Measurements from ENCODE around the gene GAS7.

DNA sequence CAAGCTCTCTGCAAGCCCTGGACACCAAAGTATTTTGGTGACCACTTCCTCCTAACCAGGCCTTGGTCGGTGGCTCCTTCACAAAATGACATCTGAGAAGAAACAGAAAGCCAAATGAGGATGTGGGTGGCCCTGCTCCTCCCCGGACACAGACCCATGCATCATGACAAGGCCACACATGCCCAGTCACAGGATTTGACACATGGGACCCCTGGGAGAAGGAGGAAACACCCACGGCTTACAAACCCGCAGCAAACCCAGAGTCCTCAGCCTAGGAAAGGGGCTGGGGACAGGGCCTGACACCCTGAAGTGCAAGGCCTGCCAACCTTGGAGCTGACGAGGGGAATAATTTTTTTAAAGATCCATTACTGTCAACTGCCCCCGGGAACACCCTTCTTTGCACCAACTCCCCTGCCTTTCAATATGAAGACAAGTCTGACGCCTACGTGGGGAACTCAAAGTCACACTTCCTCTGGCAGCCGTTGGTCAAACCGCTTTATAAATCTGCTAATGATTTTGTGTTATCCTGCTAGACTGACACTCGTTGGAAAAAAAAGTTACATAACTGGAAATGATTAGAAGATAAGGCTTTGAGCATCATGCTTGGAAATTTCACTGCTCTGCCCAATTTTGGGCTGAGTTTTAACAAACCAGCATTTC is 41.3 kb downstream of the GAS7 start:
- TF ChIP-seq, protein P1, sequence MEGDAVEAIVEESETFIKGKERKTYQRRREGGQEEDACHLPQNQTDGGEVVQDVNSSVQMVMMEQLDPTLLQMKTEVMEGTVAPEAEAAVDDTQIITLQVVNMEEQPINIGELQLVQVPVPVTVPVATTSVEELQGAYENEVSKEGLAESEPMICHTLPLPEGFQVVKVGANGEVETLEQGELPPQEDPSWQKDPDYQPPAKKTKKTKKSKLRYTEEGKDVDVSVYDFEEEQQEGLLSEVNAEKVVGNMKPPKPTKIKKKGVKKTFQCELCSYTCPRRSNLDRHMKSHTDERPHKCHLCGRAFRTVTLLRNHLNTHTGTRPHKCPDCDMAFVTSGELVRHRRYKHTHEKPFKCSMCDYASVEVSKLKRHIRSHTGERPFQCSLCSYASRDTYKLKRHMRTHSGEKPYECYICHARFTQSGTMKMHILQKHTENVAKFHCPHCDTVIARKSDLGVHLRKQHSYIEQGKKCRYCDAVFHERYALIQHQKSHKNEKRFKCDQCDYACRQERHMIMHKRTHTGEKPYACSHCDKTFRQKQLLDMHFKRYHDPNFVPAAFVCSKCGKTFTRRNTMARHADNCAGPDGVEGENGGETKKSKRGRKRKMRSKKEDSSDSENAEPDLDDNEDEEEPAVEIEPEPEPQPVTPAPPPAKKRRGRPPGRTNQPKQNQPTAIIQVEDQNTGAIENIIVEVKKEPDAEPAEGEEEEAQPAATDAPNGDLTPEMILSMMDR (IDR thresholded peaks at IDR 0.05) = no peak
- peak in 1 of 3 donors; percentile 20 for TF ChIP-seq POLR2A (IDR thresholded peaks at IDR 0.05)
